NT2/D1 (cell line): ENCODE data around the gene ATXN7.

ENCODE experiments used
- SUZ12 ChIP-seq: IDR thresholded peaks from 2 replicates; pipeline ENCODE4 v1.6.1; 2011; ENCODE audit not compliant: insufficient read length, insufficient read depth; ENCODE audit errors: extremely low read depth
- ZNF274 ChIP-seq: IDR thresholded peaks from 2 replicates; pipeline ENCODE4 v1.6.1; 2011; ENCODE audit warnings: mild to moderate bottlenecking, low read depth, low read length

GRCh38 chr3:63918321-63918720, 54.7 kb downstream of the ATXN7 start:
- no peak for TF ChIP-seq SUZ12
- TF ChIP-seq ZNF274 = no peak
